Fibroblast of pulmonary artery (primary cell): Measurements from ENCODE around the gene COL18A1.

Source experiments
- DNase-seq: peaks from one replicate; pipeline ENCODE4 v3.0.0-alpha.2; 2010; ENCODE audit warnings: low read depth
- H3K4me3 ChIP-seq: replicated peaks from 2 replicates; pipeline ENCODE4 v1.5.1; 2011; ENCODE audit warnings: low read depth, mild to moderate bottlenecking, control low read depth, low read length, moderate library complexity
- CTCF ChIP-seq: IDR thresholded peaks from 2 replicates; pipeline ENCODE4 v1.5.1; 2011; ENCODE audit warnings: mild to moderate bottlenecking, control low read depth, low read length, inconsistent platforms; ENCODE audit errors: missing control alignments

Gene COL18A1

GRCh38 chr21:45388611-45389296 lies 16.2 kb upstream of the COL18A1 start:
- no peak for TF ChIP-seq CTCF
- H3K4me3 ChIP-seq, result no peak overlapping the region

GRCh38 chr21:45390121-45390751 lies 14.7 kb upstream of the COL18A1 start:
- no peak for TF ChIP-seq CTCF
- H3K4me3 ChIP-seq, result no peak overlapping the region
- DNase-seq, result no peak

More at GRCh38 chr21:45388611-45389296, 16.2 kb upstream of the COL18A1 start:
- no peak for DNase-seq

GRCh38 chr21:45390831-45391742 lies 13.9 kb upstream of the COL18A1 start:
- no peak overlapping the region for H3K4me3 ChIP-seq
- TF ChIP-seq CTCF, result no peak
- no peak for DNase-seq

DNA sequence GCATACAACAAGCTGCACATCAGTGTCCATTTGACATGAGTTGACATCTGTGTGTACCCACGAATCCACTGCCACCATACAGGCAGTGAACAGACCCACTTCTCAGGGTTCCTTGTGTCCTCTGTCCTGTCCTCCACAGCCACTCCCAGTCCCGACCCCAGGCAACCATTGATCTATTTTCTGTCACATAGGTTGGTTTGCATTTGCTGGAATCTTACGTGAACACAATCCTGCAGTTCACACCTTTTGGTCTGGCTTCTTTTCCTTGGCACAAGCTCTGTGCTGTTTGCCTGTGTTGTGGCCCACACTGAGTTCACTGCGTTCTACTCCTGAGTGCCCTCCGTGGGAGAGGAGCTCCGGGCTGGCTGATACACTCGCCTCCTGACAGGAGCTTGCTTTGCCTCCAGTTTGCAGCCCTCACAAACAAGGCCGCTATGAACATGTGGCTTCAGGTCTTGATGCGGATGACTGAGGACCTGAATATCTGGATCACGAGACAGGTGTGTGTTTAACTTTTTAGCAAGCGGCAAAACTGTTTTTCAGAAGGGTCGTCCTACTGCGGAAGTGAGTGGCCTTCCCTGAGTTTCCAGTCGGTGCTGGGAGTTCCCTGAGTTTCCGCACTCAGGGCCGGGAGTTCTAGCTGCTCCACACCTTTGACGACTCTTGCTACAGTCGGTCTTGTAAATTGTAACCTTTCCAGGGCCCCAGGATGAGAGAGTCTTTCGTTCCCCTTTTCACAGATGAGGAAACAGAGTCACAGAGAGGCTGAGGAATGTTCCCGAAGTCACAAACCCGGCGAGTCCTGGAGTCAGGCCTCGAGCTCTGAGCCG lies 13.0 kb upstream of the COL18A1 start:
- no peak for TF ChIP-seq CTCF

DNA sequence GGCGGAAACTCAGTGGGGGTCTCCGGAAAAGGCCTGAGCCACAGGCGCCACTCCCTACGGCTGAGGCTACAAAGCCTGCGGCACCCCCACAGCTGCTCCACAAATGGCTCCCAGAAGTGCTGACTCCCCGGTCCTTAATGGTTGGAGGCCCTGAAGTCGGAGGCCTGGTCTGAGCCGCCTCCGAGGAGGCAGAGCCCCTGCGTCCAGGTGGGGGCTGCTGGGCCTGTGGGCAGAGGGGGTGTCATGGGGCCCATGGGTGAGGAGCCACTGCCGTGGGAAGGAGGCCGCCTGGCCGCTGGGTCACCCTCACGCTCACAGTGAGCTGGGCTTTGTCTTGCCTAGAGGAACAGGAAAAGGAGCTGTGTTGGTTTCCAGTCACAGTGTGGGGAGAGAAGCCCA lies 12.4 kb upstream of the COL18A1 start:
- no peak overlapping the region for H3K4me3 ChIP-seq
- DNase-seq, result no peak
- TF ChIP-seq CTCF, result no peak

More for the DNA sequence above, 13.0 kb upstream of the COL18A1 start:
- no peak for DNase-seq
- no peak overlapping the region for H3K4me3 ChIP-seq

- no peak overlapping the region for H3K4me3 ChIP-seq
- TF ChIP-seq CTCF, result no peak
- DNase-seq, result no peak
Observed at GRCh38 chr21:45393021-45393420, 11.9 kb upstream of the COL18A1 start.
